ENCODE data around the gene SLC12A2.

The SLC12A2 gene

GRCh38 chr5:128097224-128097623, 13.7 kb downstream of the SLC12A2 start:
- no peak for DNase-seq (ENCODE audit: low read depth in 2 of 2)

- DNase-seq (ENCODE audit: low read depth in 2 of 2), result no peak
Observed at GRCh38 chr5:128097781-128098180, 14.2 kb downstream of the SLC12A2 start.

DNA sequence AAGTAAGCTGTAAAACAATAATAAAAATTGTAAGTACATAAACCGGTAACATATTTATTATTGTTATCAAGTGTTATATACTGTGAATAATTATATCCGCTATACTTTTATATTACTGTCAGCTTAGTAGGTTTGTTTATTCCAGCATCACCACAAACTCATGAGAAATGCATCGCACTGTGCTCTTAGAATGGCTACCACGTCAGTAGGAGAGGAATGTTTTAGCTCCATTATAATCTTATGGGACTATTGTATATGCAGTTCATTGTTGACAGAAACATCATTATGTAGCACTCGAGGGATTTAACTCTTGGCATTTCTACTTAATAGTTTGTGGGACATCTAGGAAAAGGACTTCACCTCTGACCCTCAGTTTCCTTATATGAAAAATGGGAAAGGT, 16.4 kb downstream of the SLC12A2 start:
- DNase-seq (ENCODE audit: low read depth in 2 of 2), result no peak

DNA sequence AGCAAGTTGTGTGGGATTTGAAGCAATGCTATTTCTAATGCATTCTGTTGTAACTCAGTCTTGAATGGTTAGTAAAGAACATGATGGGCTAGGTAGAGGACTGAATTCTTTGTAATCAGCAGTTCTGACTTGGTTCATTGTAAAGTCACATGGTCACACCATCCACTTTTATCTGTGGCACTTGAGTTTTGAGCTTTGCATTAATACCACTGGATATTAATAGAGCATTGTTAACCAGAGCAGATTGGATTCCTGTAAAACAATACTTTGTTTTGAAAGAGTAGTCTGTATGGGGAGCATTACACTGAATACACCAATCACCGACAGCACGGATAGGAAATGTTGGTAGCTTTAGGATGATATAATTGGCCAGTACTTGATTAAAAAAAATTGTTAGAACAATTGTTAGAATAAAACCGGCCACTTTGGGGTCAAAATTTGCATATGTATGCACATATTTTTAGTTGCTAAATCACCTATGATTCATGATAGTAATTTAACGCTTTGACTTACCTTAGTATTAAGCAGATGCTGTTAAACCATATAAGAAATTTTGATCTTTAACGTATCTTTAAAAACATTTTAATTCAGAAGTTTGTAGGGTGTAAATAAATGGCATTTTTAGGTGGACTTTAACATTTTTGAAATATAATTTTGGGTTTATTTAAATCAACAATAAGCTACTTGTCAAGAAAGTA, 17.4 kb downstream of the SLC12A2 start:
- DNase-seq (ENCODE audit: low read depth in 2 of 2), result no peak

DNA sequence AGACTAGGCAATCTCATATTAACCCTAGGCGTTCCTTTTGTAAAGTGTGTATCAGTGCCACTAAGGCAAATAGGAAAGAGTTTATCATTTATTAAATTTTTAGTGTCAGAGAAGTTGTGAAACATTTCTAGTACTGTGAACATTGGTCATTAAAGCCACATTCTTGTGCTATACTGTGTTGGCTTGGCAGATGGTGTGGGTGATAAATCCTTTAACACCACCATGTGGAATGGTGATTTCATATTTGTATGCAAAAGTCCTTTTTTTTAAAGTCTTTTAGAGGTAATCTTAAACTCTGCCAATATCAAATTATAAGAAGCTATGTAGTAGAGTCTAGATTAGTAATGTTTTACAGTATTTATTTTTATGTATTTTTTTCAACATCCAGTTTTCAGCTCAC, 18.1 kb downstream of the SLC12A2 start:
- peak; percentile 66 to 68 for DNase-seq (ENCODE audit: low read depth in 2 of 2)

DNA sequence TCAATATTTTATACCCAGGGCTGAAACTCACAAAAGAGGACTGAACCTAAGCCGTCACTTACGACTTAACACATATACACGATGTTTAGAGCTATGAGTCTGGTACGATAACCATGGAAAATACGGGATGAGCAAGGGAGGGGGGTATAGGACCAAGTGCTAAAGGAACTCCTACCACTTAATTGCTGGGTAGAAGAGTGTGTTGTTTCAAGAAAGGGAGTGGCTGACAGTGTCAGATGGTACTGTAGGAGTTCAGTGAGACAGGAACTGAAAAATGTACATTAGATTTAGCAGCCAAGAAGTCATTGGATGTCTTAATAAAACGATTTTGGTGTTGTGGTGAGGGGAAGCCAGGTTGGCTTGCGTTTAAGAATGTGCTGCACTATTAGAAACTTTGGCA, 21.6 kb downstream of the SLC12A2 start:
- DNase-seq (ENCODE audit: low read depth in 2 of 2), result no peak

DNA sequence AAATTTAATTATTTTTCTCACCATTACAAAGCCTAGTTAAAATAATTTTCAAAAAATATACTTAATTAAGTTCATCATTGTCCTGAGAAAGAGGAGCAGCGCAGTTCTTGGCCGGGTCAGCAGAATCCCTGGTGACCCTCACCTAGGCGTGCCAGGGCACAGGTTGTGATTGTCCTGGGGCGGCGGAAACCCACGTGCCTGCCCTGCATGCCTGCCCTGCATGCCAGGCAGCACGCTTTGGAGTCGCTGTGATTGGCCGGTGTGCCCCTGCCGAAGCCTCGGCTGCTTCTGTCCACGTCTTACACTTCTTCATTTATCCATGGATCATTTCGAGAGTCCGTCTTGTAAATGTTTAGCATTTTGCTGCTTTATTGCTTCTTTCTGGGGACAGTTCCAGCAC, 25.6 kb downstream of the SLC12A2 start:
- no peak for DNase-seq (ENCODE audit: low read depth in 2 of 2)

GRCh38 chr5:128109766-128110165, 26.2 kb downstream of the SLC12A2 start:
- DNase-seq (ENCODE audit: low read depth in 2 of 2), result no peak

GRCh38 chr5:128111818-128112448, 28.4 kb downstream of the SLC12A2 start:
- peak; percentile 36 to 39 for DNase-seq (ENCODE audit: low read depth in 2 of 2)

DNA sequence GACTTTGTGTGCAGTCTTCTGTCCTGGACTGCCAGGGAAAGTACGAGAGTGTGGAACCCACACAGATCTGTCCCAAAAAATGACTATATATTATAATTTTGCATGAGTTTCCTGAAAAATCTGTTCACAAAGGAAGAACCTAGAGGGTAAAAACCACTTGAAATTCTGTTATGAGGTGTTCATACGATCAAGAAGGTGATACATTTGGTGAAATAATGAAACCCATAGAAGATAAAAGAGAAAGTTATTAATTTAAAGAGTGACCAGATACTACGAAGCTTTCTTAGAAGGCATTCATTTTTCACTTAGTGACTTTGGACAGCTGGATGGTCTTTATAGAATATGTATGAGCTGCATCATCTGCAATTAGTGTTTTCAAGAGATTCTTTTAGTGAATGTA, 32.9 kb downstream of the SLC12A2 start:
- no peak for DNase-seq (ENCODE audit: low read depth in 2 of 2)

DNA sequence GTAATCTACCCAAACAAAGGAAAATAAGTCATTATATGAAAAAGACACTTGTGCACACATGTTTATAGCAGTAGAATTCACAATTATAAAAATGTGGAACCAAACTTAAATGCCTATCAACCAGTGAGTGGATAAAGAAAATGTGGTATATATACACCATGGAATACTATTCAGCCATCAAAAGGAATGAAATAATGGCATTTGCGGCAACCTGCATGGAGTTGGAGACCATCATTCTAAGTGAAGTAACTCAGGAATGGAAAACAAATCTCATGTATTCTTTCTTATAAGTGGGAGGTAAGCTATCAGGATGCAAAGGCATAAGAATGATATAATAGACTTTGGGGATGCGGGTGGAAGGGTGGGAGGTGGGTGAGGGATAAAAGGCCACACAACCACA, 34.6 kb downstream of the SLC12A2 start:
- no peak for DNase-seq (ENCODE audit: low read depth in 2 of 2)

- no peak for DNase-seq (ENCODE audit: low read depth in 2 of 2)
Observed at GRCh38 chr5:128121651-128122050, 38.1 kb downstream of the SLC12A2 start.

DNA sequence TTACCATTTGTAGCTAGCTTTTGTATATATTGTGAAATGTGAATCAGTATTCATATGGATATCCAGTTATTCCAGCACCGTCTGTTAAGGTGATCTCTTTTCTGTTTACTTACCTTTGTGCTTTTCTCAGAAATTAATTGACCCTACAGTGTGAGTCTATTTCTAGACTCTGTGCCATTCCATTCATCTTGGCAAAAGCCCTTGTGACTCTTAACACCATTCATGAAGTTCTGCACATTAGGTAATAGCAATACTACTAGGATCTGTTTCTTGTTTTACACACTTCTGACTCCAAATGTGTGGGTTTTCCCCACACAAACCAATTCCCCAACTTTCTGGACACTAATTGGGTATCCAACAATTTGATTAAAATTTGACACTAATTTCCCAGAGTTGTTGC, 40.4 kb downstream of the SLC12A2 start:
- no peak for DNase-seq (ENCODE audit: low read depth in 2 of 2)

DNA sequence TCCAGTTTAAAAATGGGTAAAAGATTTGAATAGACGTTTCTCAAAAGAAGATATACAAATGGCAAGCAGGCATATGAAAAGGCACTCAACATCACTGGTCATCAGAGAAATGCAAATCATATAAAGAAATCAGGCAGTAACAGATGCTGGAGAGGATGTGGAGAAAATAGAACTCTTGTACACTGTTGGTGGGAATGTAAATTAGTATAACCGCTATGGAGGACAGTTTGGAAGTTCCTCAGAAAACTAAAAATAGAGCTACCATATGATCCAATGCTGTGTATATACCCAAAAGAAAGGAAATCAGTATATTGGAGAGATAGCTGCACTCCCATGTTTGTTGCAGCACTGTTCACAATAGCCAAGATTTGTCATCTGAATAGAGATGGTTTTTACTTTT, 42.7 kb downstream of the SLC12A2 start:
- DNase-seq (ENCODE audit: low read depth in 2 of 2), result no peak

GRCh38 chr5:128132499-128132898, 48.9 kb downstream of the SLC12A2 start:
- DNase-seq (ENCODE audit: low read depth in 2 of 2), result no peak

GRCh38 chr5:128135286-128135685, 51.7 kb downstream of the SLC12A2 start:
- DNase-seq (ENCODE audit: low read depth in 2 of 2), result peak; percentile 63 to 67

DNA sequence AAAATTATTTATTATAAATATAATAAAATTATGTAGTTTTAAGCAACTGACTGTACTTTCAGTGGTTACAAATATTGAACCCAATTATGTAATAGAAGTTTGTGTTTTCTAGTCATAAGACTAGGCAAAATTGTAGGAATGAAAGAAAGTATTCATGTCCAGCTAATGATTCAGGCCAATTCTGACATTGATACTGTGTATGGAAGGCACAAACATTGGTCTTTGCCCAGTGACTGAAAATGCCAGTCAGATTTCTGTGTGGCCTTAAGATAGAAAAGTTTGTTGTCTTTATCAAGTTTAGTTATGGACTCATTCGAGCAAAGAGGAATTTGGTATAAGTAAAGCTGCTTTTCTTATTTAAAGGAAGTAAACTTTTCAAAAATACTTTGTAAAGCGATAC, 60.3 kb downstream of the SLC12A2 start:
- no peak for DNase-seq (ENCODE audit: low read depth in 2 of 2)

- no peak for DNase-seq (ENCODE audit: low read depth in 2 of 2)
Observed at GRCh38 chr5:128144491-128144890, 60.9 kb downstream of the SLC12A2 start.

- no peak for DNase-seq (ENCODE audit: low read depth in 2 of 2)
Observed at GRCh38 chr5:128146671-128147070, 63.1 kb downstream of the SLC12A2 start.

DNA sequence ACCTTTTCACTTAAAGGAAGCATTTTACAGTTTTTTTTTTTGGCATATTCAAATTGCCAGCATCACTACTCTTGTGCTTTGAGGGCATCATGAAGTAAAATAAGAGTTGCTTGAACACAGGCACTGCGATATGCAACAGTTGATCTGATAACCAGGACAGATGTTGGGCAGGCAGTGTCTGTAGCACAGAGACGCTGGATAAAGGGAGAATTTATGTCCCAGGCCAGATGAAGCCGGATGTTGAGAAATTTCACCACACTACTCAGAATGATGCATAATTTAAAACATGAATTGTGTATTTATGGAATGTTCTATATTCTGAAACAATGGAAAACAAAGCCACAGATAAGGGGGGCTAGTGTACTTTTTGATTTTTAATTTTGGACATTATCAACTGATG, 71.4 kb downstream of the SLC12A2 start:
- peak; percentile 29 to 44 for DNase-seq (ENCODE audit: low read depth in 2 of 2)

GRCh38 chr5:128155776-128156175, 72.2 kb downstream of the SLC12A2 start:
- DNase-seq (ENCODE audit: low read depth in 2 of 2), result no peak

GRCh38 chr5:128156521-128156920, 73.0 kb downstream of the SLC12A2 start:
- DNase-seq (ENCODE audit: low read depth in 2 of 2), result no peak

DNA sequence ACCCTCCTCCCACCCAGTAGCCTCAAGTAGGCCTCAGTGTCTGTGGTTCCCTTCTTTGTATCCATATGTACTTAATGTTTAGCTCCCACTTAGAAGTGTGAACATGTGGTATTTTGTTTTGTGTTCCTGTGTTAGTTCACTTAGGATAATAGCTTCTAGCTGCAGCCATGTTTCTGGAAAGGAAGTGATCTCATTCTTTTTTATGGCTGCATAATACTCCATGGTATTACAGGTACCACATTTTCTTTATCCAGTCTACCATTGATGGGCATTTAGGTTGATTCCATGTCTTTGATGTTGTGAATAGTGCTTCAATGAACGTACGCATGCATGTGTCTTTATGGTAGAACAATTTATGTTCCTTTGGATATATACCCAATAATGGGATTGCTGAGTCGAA, 74.8 kb downstream of the SLC12A2 start:
- DNase-seq (ENCODE audit: low read depth in 2 of 2), result no peak

- DNase-seq (ENCODE audit: low read depth in 2 of 2), result no peak
Observed at GRCh38 chr5:128163991-128164390, 80.4 kb downstream of the SLC12A2 start.
